ENCODE results near the gene PCGF2. TPM values are rescaled to one million over a fixed set of nuclear protein-coding genes. Genes with fewer than 3 reads are reported as not detected.

PCGF2 gene
- total RNA-seq, 1 donor from 2014 or later: 8.2 TPM

DNA sequence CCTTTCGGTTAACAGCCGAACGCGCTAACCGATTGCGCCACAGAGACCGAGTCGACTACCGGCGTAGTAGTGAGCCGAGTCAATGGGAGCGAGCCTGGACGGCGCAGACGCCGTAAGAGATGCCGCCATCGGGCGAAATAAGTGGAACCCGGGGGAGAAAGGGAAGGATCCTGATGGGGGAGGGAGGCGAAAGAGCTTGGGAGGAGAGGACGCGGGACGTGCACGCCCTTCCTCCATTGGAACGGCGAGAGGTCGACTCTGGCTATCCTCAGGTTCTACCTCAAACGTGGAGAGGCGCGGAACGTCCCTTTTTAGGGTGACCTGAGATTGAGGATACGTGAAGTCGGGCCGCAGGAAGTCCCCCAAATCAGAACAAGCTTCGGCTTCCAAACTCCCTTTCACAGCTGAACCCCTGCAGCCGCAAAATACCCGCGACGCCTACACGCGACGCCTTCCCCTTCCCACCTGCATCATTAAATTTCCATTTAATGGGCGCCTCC is 3.7 kb upstream of the PCGF2 start:
- peak; percentile 55 to 58 for DNase-seq (ENCODE audit: low spot score in 2 of 2)
- no peak for FAIRE-seq

DNA sequence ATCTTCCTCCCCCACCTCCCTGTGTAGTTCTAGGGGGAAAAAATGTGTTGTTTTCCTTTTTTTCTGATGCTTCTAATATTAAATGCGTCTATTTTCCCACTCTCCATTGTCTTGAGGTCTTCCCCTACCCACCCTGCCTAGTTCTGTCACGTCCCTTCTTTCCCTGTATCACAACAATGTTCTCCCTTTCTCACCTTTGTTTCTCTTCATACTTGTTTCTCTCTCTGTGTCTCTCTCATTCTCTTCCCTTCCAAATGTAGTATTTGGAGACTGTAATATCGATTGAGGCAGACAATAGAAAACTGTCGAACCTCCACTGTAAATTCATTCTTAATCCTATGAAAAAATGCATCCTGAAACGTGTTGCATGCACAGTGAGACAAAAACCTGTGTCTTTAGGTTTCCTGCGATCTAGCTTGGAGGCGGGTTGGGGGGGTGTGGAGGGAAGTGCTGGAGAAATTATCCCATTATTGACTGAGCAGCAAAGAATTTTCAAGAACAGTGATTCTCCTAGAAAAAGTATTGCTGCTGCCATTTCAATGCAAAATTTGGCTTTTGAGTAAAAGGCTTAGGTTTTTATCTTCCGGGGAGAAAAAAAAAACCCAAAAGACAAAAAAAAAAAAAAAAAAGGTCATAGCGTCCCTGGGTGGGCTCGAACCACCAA is 3.1 kb upstream of the PCGF2 start:
- no peak for DNase-seq (ENCODE audit: low spot score in 2 of 2)
- FAIRE-seq: no peak

DNA sequence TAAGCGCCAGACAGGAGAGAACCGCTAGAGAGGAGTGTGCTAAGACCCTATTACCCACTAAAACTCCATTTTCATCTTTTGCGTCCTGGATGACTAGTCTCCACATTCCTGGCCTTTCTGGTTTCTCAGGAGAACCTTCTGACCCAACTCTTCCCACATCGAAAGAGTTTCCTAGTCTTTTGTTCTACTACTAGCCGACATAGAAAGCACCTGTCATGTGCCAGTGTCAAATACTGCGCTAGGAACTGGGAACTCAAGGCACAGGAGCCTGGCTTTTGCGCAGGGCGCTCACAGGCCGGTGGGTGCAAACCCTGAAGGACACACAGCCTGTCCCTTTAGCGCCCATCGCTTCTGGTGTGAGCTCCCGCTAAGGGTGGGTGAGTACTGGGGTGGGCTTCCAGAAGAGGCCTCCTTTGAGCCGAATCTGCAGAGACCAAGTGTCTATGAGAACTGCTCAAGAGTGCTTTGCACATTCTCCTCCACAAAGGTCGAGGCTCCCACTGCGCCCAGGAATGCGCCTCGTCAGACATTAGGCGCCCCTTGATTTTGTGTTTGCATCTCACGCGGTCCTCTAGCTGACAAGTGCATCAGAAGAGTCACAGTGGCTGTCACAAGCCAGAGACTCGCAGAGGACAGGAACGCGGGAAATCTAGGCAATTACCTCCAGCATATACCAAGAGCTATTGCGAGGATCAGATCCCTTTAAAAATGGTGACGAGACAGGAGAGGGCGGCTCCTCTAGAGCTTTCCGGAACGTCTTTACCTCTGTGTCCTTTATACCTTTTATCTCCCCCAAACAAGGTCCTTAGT is 2.4 kb upstream of the PCGF2 start:
- no peak for DNase-seq (ENCODE audit: low spot score in 2 of 2)
- no peak for FAIRE-seq

DNA sequence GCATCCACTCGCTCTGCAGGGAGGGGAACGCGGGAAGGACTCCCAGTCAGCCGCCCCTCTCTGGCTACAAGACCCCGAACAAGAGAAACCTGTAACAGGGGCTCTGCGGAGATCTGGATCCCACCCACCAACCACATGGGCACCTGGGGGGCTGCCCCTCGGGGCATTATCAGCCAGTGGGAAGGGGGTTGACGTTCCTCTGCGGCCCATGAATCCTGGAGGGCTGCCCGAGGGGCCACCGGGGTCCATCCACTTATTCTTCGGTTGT is 1.8 kb upstream of the PCGF2 start:
- FAIRE-seq (no peak), DNase-seq (ENCODE audit: low spot score in 2 of 2) (no peak)

DNA sequence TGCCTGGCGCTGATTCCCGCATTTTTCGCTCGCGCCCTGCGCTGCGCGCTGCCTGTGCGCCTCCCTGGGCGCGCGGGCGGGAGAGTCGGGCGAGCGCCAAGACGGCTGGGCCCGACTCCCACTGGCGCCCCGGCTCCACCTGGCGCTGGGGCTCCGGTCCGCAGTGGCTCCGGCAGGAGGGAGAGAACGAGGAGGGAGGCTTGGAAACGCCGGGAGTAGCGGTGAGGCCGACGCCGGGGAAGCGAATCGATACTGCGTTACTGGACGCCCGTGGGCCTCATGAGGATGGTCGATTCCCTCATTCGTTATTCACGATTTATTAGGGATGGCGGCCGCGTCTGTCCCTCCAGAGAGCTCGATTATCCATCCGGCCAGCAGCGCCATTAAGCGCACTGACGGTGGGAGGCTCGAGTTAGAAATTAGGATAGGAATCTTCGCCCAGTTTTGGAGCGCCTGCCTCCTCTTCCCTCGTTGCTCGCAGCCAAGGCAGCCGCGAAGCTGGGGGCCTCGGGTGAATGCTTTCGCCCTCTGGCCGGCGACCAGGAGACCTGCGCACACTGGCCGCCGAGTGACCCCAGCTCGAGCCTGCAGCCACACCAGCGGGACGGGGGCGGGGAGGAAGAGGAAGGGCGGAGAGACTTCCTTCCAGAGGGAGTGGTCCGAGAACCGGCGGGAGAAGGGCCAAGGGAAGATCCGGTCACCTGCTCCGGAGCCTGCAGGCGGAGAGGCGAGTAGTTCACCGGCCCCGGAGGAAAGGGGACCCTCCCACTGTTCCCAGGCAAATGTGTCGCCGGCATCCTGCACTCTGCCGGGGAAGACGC is 1.3 kb upstream of the PCGF2 start:
- no peak for FAIRE-seq
- peak in 1 of 2 donors; percentile 36 for DNase-seq (ENCODE audit: low spot score in 2 of 2)

DNA sequence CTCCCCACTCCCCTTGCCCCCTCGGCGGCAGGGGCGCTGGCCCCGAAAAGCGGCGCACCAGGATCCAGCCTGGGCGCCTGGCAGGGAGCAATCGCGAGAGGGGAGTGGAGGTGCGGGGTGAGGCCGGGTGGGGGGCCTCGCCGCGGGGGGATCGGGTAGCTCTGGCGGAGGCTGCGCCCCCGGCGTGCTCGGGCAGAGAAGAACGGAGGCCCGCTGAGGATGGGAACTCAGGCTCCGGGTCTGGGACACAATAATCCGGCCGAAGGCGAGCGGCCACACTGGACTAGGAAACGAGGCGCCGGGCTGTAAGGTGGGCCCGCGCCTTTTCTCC is 721 bp upstream of the PCGF2 start:
- FAIRE-seq: no peak

DNA sequence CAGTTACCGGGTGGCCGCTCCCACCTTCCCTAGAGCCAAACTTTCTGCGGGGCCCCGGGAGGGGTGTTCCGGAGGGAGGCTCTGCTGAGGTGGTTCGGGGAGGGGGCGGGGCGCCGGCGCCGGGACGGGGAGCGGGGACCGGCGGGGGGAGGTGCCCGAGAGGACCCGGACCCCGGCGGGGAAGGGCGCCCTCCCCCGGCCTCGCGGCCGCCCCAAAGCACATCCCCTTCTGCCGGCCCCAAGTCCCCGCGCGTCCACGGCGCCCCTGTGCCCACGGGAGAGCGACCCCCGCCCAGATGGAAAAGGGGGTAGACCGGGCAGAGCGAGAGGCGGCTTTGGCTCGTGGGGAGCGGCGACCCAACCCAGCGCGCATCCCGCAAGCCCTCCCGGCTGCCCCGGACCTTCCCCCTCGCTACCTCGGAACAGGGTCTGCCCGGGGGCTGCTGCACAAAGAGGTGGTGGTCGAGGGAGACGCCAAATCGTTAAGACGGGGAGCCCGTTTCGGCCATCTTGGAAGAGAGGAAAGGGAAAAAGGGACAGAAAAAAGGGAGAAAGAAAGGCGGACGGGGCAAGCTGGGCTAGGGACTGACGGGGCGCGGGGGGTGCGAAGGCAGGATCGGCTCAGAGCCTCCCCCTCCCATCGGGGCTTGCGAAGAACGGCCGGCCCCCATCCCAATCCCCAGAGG is 530 bp downstream of the PCGF2 start:
- DNase-seq (ENCODE audit: low spot score in 2 of 2) (peak; percentile 32 to 58), FAIRE-seq (no peak)

More for the DNA sequence above, 721 bp upstream of the PCGF2 start:
- DNase-seq (ENCODE audit: low spot score in 2 of 2): peak in 1 of 2 donors; percentile 22

DNA sequence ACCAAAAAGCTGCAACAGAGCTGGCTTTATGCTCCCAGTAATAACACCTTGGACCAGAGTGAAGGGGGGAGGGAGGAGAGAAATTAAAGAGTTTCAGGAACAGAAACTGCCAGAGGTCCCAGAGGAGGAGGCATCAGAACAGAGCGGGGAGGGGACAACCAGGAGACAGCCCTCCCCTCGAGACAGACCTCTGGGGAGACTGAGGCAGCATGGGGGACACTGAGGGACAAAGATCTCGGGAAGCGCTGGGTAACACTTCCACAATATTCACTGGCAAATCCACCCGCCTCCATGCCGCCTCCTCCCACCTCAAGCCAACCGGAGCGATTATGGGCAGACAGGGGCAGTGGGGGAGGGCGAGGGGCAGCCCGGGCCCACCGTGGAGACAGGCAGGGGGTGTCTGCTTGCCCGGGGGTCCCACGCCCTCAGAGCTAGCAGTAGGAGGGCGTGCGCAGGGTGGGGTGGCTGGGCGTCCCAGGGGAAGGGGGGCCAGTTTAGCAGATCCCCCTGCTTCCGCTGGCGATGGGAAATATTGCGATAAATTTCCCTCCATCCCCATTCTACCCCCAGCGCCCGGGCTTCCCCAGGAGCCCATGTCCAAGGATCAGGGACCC is 1.2 kb downstream of the PCGF2 start:
- DNase-seq (ENCODE audit: low spot score in 2 of 2) (no peak), FAIRE-seq (no peak)

DNA sequence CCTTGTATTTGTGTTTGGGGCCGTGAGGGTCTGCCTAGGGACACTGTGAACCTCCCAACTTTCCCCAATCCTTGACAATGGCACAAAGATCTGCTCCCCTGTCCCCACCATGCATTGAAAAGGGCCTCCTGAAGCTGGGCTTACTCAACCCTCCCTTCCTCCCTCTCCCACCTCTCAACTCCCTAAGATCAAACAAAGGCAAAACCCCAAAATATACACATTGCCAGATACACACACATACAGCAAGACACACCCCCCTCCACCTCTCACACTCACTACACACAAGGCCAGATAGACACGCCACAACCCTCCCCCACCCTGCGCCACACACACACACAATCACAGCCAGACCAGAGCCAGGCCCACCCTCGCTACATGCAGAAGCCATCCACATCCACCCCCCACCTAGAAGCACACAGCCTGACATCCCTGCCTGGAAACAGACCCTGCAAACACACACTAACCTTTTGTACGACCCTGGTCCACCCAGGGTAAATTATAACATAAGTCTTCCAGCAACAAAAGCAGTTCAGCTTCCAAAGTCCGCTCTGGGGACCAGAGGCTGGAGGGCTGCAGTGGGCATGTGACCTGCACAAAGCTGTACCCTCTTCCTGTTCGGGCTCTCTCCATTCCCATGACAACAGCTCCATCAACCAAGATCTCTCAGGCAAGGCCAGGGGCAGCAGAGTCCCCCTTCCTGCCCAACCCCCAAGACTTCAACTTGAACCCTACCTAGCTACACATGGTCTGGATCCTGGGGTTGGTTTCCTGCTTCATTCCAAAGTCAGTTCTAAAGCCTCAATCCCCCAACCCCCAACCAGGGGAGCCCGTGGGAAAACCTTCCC is 1.9 kb downstream of the PCGF2 start:
- FAIRE-seq: no peak
- no peak for DNase-seq (ENCODE audit: low spot score in 2 of 2)

DNA sequence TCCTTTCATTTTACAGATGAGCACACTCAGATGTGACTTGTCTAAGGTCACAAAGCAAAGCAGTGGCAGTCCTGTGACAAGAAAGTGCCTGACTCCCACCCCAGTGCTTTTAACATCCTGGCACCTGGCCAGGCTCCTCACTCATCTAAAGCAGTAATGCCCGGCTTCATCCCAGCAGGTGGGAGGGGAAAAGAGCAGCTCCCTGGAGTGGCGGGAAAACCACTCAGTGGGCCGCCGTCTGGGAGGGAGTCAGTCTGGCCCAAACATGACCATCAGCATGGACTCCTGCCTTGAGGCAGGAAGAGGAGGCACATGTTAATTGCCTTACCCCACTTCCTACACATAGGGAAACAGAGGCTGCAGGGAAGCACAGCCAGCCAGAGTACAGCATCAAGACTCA is 2.6 kb downstream of the PCGF2 start:
- DNase-seq (ENCODE audit: low spot score in 2 of 2): peak in 1 of 2 donors; percentile 4
- no peak for FAIRE-seq

DNA sequence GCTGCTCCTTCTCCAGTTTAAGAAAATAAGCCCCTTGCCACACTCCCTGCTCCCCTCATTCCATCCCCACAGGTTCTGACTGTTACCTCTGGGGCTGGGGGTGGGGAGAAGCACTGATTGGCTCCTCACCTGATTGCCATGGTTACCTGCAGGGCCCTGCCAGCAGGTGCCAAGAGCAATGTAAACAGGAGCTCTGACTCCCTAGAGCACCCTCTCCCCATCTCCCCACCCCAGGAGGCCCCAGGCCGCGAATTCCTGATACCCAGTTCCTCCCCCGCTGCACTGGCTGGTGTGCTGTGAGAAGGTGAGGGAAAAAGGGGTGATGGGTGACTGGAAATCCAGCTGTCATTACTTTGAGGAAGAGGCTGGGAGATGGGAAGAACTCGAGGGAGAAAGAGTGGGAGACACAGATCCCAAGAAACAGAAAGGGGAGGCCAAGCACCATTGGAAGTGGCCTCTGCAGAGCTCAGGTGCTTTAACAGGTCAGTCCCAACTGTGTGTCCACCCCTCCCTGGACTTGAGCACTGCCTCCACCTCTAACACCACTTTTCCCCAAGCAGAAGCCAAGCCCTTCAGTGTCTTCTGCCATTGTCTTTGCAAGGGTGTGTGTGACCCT is 4.5 kb downstream of the PCGF2 start:
- DNase-seq (ENCODE audit: low spot score in 2 of 2) (peak in 1 of 2 donors; percentile 19), FAIRE-seq (no peak)

DNA sequence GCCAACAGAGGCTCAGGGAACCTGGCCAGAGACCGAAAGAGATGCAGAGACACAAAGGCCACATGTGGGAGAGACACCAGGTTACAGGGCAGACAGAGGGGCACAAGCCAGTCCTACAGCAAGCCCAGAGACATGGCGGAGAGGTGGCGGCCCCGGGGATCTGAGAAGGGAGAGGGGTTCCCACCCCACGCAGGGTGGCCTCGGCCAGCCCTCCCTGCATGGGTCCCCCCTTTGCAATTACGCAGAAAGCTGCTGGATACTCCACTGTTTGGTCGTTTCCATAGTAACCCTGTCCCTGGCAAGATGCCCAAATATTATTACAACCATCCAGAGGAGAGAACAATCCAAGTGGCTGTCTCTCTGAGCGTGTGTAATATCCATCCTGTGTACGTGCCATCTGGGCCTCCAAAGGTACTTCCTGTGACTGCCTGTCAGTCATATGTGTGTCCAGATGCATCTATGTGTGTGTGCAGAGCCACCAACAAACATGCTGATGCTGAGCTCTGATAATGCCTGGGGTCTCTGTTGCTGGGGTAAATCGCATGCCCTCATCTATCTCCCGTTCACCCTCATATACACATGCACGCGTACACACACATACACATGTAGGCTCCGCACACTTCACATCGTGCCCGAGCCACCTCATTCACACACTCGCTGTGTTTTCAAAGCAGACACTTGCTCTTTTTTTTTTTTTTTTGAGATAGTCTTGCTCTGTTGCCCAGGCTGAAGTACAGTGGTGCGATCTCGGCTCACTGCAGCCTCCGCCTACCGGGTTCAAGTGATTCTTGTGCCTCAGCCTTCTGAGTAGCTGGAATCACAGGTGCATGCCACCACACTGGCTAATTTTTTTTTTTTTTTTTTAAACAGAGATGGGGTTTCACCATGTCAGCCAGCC is 5.5 kb downstream of the PCGF2 start:
- DNase-seq (ENCODE audit: low spot score in 2 of 2) (peak; percentile 34 to 67), FAIRE-seq (no peak)

DNA sequence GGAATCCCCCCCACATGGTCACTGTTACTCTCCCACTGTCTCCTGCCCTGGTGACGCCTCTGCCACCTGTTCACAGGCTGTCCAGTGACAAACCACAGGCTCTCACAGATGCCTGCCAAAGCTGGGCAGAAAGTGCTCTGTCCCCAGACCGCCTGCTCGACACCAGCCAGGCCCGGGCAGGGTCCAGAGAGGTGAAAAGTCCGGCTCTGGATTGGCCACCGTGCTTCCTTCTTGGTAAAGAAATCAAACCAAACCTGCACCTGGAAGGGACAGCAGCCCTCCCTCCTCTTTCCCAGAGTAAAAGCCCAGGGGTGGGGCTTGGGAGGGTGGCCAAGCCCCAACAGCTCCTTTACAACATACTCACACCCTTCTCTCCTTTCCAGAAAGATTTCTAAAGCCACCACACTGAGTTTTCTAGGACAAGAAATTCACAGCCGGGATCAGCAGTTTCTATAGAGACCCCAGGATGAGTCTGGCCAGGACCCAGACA is 6.2 kb downstream of the PCGF2 start:
- DNase-seq (ENCODE audit: low spot score in 2 of 2) (no peak), FAIRE-seq (no peak)

DNA sequence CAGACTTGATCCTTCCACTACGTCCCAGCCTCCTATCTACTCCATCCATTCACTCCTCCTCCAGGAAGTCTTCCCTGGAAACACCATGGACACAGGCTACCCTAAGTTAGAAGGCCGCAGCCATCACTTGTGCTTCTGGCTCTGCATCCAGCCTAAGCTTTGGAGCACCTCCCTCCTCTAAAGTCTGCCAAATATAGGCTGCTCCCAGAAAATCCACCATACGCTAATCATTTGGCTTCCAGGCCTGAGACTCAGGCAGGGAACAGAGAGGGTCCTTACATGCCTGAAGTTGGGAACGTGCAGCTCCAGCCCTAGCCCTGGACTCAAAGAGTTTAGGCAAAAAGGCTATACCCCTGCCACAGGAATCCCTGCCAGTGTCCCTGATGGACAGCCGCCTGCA is 6.7 kb downstream of the PCGF2 start:
- DNase-seq (ENCODE audit: low spot score in 2 of 2): no peak
- FAIRE-seq: no peak

DNA sequence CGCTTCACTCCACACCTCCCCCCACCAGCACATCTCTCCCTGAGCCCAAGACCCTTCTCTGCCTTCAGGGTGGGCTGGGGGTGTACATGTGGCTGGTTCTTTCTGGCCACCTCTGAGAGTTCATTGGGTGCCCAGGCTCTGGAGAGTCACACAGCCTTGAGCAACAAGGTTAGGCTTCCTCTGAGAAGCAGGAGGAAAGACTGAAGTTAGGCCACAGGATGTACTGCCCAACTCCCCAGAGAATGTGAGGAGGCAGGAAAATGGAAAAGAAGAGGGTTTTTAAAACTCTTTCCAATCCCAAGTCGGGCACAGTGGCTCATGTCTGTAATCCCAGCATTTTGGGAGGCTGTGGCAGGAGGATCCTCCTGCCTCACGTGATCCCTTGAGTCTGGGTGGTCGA is 7.3 kb downstream of the PCGF2 start:
- FAIRE-seq: no peak
- DNase-seq (ENCODE audit: low spot score in 2 of 2): no peak

DNA sequence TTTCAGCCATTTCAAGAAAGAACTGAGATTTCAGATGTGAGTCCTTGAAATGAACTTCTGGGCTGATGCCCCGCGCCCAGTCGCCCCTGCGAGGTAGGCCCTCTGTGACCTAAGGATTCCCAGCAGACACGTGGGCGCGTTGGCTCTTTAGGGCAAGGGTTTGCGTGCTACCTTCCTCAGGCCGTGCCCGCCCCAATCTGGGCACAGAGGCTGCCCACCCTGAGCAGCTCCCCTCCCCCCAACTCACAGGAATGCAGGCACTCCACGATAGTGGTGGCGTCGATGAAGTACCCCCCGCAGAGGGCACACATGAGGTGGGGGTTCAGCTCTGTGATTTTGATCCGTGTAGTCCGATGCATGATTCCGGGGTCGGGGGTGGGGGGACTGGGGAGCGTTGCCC is 8.1 kb downstream of the PCGF2 start:
- DNase-seq (ENCODE audit: low spot score in 2 of 2) (no peak), FAIRE-seq (no peak)

DNA sequence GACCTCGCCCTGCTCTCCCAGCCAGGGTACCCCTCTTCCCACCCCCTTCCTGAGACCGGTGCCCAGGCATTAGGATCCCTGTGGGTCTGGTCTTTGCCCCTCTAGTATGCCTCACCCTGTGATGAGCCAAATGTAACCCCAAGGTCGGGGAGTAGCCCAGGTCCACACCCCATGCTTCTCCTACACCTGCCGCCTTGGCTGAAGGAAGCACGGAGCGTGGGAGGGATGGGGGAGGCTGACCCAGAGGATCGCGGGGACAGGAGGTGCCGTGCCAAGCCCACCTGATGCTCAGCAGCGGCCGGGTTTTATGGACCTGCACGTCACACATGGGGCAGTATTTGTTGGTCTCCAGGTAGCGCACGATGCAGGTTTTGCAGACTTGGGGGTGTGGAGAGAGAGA is 8.8 kb downstream of the PCGF2 start:
- DNase-seq (ENCODE audit: low spot score in 2 of 2) (no peak), FAIRE-seq (no peak)

DNA sequence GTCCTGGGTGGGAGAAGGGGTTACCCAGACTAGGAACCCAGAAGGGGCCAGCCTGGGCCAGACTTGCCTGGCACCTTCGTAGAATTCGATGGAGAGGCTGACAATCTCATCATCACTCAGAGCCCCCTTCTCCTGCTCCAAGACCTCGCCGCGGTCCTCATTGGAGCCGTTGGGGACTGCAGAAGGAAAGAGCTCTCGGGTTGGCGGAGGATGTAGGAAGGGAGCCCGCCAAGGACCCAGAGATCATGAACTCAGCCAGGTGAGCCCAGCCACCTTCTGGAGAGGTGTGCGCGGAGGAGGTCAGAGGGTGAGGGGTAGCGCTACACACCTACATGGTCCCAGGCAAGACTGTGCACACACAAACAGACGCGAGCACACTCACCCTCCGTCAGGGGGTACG is 9.4 kb downstream of the PCGF2 start:
- DNase-seq (ENCODE audit: low spot score in 2 of 2): no peak
- no peak for FAIRE-seq
